Smooth muscle cell (in vitro differentiated cells): ENCODE measurements around the gene ARFGEF2. TPM values are rescaled to one million over a fixed set of nuclear protein-coding genes. Genes with fewer than 3 reads are reported as not detected.
"Not testable (repeated sequence)": the region's sequence is repeated elsewhere in the genome, so short reads cannot be mapped to it uniquely, and the experiment has no call there.

ENCODE experiments used
- DNase-seq: peaks from one replicate; lab custom pipeline; 2025; ENCODE audit not compliant: unreplicated experiment; lab: John Stamatoyannopoulos, UW
- H2AFZ ChIP-seq: fragments of 200-600 bp; sonication (generic); 2 replicates; pipeline ENCODE4 v1.6.0; 2016; ENCODE audit warnings: antibody characterized with exemption, low read depth, mild to moderate bottlenecking
- H3F3A ChIP-seq: fragments of 200-600 bp; sonication (generic); 2 replicates; pipeline ENCODE4 v1.6.0; 2017; ENCODE audit warnings: antibody characterized with exemption, low read depth
- H3K27ac ChIP-seq: fragments of 200-600 bp; sonication (generic); 2 replicates; pipeline ENCODE4 v1.5.1; 2016; ENCODE audit warnings: low read depth, mild to moderate bottlenecking
- H3K27me3 ChIP-seq: fragments of 200-600 bp; sonication (generic); 2 replicates; pipeline ENCODE4 v1.6.1; 2016; ENCODE audit warnings: low read depth, mild to moderate bottlenecking
- H3K36me3 ChIP-seq: fragments of 200-600 bp; sonication (generic); 2 replicates; pipeline ENCODE4 v1.5.1; 2016; ENCODE audit warnings: low read depth
- H3K4me1 ChIP-seq: fragments of 200-600 bp; sonication (generic); 2 replicates; pipeline ENCODE4 v1.5.1; 2016; ENCODE audit warnings: low read depth
- H3K4me2 ChIP-seq: fragments of 200-600 bp; sonication (generic); 2 replicates; pipeline ENCODE4 v1.6.0; 2016; ENCODE audit warnings: mild to moderate bottlenecking
- H3K4me3 ChIP-seq: fragments of 200-600 bp; sonication (generic); 2 replicates; pipeline ENCODE4 v1.5.1; 2016; ENCODE audit warnings: mild to moderate bottlenecking
- H3K79me2 ChIP-seq: fragments of 200-600 bp; sonication (generic); 2 replicates; pipeline ENCODE4 v1.6.0; 2016; ENCODE audit warnings: low read depth, mild to moderate bottlenecking
- H3K9ac ChIP-seq: fragments of 200-600 bp; sonication (generic); 2 replicates; pipeline ENCODE4 v1.6.0; 2016; ENCODE audit warnings: low read depth
- H3K9me3 ChIP-seq: fragments of 200-600 bp; sonication (generic); replicated peaks from 2 replicates; pipeline ENCODE4 v1.5.1; 2016; ENCODE audit warnings: low read depth
- H4K20me1 ChIP-seq: fragments of 200-600 bp; sonication (generic); 2 replicates; pipeline ENCODE4 v1.6.0; 2016; ENCODE audit warnings: low read depth
- WGBS: methylation state at CpG from one replicate; pipeline ENCODE4 v1.1.7; 2016; ENCODE audit warnings: low lambda C conversion rate; 5-methylcytosine and 5-hydroxymethylcytosine counted together
- polyA plus RNA-seq: library from polyadenylated mRNA; unstranded; fragments of >200 nt; fragmentation: Nextera tagmentation; extraction: Ambion mirVana; gene quantifications from 2 replicates; pipeline ENCODE4 v1.2.1, GENCODE V29; 2016
- total RNA-seq: library from RNA; depleted of rRNA; stranded (reverse); fragments of >200 nt; gene quantifications from 2 replicates; pipeline ENCODE4 v1.2.3, GENCODE V29; 2014
- TF ChIP-seq, protein P1 (sequence below): fragments of 200-600 bp; sonication (generic); IDR thresholded peaks from 2 replicates; pipeline ENCODE4 v1.5.1; 2017; ENCODE audit warnings: borderline replicate concordance, mild to moderate bottlenecking, antibody characterized with exemption; ENCODE audit not compliant: insufficient read depth, poor library complexity, severe bottlenecking

ARFGEF2 gene
- total and polyA plus RNA-seq, 2 experiments from 2014 or later = 6.5 to 29.6 TPM

DNA sequence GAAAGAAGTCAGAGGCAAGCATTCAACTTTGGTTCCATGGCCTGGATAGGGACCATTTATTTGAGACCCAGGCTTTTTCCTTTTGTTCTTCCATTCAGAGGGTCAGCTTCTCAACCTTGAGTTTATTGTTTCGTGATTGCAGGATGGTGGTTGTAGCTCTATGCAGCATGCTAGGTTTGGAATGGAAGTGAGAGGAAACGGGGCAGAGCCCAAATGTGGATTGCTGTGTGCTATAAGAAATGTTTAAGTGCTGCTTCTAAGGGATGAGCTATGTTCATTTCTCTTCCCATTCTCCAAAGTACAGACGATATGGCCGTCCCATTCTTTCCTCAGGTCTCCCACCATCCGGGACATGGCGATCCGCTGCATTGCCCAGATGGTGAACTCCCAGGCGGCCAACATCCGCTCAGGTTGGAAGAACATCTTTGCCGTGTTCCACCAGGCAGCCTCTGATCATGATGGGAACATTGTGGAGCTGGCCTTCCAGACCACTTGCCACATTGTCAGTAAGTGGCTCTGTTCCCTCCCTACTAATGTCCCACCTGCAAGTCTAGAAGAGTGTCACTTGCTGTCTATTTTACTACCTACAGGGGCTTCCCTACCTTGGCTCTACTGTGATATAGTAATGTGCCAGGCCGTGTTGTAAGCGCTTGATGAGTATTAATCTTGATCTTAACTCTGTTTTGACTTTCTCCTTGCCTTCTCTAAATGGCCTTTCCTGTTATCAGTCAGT is 88.6 kb downstream of the ARFGEF2 start:
- H3F3A ChIP-seq = no peaks in the 10 kb centered on the region
- no peak overlapping the region for H3K4me2 ChIP-seq
- no peak overlapping the region for H2AFZ ChIP-seq
- no peaks in the 10 kb centered on the region for H3K79me2 ChIP-seq
- TF ChIP-seq, protein P1, sequence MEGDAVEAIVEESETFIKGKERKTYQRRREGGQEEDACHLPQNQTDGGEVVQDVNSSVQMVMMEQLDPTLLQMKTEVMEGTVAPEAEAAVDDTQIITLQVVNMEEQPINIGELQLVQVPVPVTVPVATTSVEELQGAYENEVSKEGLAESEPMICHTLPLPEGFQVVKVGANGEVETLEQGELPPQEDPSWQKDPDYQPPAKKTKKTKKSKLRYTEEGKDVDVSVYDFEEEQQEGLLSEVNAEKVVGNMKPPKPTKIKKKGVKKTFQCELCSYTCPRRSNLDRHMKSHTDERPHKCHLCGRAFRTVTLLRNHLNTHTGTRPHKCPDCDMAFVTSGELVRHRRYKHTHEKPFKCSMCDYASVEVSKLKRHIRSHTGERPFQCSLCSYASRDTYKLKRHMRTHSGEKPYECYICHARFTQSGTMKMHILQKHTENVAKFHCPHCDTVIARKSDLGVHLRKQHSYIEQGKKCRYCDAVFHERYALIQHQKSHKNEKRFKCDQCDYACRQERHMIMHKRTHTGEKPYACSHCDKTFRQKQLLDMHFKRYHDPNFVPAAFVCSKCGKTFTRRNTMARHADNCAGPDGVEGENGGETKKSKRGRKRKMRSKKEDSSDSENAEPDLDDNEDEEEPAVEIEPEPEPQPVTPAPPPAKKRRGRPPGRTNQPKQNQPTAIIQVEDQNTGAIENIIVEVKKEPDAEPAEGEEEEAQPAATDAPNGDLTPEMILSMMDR = no peak
- no peaks in the 10 kb centered on the region for H3K4me1 ChIP-seq
- H3K36me3 ChIP-seq = peaks cover 27% of the 10 kb centered on the region
- H3K9me3 ChIP-seq = no peaks in the 10 kb centered on the region
- DNase-seq = no peak
- H3K9ac ChIP-seq = no peak overlapping the region
- 95% methylated on average over 12 of the region's 12 CpGs for WGBS
- H3K27me3 ChIP-seq = no peaks in the 10 kb centered on the region
- H3K4me3 ChIP-seq = no peak overlapping the region
- H3K27ac ChIP-seq = no peak overlapping the region
- no peaks in the 10 kb centered on the region for H4K20me1 ChIP-seq

DNA sequence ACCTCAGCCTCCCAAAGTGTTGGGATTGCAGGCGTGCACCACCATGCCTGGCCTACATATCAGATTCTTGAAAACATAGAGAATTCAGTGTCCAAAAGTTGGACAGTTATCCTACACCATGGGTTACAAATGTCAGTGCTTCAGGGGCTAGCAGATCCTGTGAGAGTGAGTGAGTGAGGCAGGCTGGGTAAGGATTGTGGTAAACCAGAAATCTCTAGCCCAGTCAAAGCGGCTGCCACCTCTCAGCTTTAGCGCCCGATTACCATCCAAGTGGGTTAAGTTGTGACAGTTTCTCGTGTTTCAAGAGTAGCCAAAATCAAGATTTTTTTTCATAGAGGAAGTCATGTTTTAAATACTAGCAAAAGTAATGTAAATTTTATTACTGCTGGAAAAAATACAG is 102.7 kb downstream of the ARFGEF2 start:
- H3F3A ChIP-seq = no peaks in the 10 kb centered on the region
- H3K27me3 ChIP-seq = no peaks in the 10 kb centered on the region
- H3K4me1 ChIP-seq = no peaks in the 10 kb centered on the region
- no peak overlapping the region for H3K4me3 ChIP-seq
- no peaks in the 10 kb centered on the region for H3K79me2 ChIP-seq
- no peak for DNase-seq
- H3K36me3 ChIP-seq = peaks cover 17% of the 10 kb centered on the region
- TF ChIP-seq, protein P1 = no peak
- H3K27ac ChIP-seq = no peak overlapping the region
- H4K20me1 ChIP-seq = no peaks in the 10 kb centered on the region
- no peaks in the 10 kb centered on the region for H3K9me3 ChIP-seq
- no peak overlapping the region for H3K4me2 ChIP-seq
- no peak overlapping the region for H2AFZ ChIP-seq
- no peak overlapping the region for H3K9ac ChIP-seq
- WGBS = over 99% methylated on average over 5 of the region's 5 CpGs

DNA sequence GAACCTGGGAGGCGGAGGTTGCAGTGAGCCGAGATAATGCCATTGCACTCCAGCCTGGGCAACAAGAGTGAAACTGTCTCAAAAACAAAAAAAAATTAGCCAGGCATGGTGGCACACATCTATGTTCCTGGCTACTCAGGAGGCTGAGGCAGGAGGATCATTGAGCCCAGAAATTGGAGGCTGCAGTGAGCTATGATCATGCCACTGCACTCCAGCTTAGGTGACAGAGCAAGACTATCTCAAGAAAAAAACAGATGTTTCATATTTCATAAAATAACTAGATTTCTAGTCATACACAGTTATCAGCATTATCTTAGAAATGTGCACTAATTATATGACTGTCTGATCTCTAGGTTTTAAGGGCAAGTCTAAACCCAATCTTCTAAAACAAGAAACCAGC is 106.7 kb downstream of the ARFGEF2 start:
- H3K36me3 ChIP-seq = peaks cover 23% of the 10 kb centered on the region
- 98% methylated on average over 2 of the region's 2 CpGs for WGBS

DNA sequence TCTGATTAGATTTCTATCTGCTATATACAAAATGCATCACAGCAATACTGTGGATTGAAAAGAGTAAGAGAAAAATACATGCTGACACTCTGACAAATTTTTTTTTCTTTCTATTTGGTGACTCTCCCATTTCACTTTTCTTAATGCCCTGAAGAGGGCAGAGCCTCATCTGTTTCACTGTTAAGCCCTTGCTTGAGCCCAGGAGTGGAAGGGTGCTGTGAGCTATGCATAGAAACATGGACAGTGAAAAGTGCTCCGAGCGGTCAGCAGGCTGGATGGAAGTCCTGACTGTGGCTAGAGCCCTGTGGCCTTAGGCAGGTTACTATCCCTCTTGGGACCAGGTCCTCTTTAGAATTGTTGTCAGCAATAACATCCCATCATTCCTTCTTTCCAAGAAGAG is 107.2 kb downstream of the ARFGEF2 start:
- 76% methylated on average over 2 of the region's 2 CpGs for WGBS

More for the DNA sequence above, 106.7 kb downstream of the ARFGEF2 start:
- not testable (repeated sequence) for H3K4me2 ChIP-seq, DNase-seq, H3K9me3 ChIP-seq, H3K4me3 ChIP-seq, H2AFZ ChIP-seq, H3K9ac ChIP-seq, H3K79me2 ChIP-seq, H4K20me1 ChIP-seq, H3K27me3 ChIP-seq, H3K4me1 ChIP-seq, H3K27ac ChIP-seq, H3F3A ChIP-seq

More for the DNA sequence above, 107.2 kb downstream of the ARFGEF2 start:
- Histone ChIP-seq H3K27me3 (no peaks in the 10 kb centered on the region), H3K4me3 (no peak overlapping the region), H2AFZ (no peak overlapping the region), H3K27ac (no peak overlapping the region), H3K36me3 (peaks cover 27% of the 10 kb centered on the region), H4K20me1 (no peaks in the 10 kb centered on the region), H3K9me3 (no peaks in the 10 kb centered on the region), H3F3A (no peaks in the 10 kb centered on the region), H3K4me1 (no peaks in the 10 kb centered on the region), H3K9ac (no peak overlapping the region), H3K4me2 (no peak overlapping the region), H3K79me2 (no peaks in the 10 kb centered on the region)
- DNase-seq = no peak
- TF ChIP-seq, protein P1 = no peak
